ENCODE results near the gene MCCC1. TPM values are rescaled to one million over a fixed set of nuclear protein-coding genes. Genes with fewer than 3 reads are reported as not detected.

Gene MCCC1
- total RNA-seq, 1 donor from 2014 or later, result 32.2 TPM

- H3K36me3 Mint-ChIP-seq (ENCODE audit: insufficient read depth), result peaks cover 2% of the 10 kb centered on the region
- no peak overlapping the region for H3K4me3 Mint-ChIP-seq (ENCODE audit: low read depth)
- H3K27ac Mint-ChIP-seq, result peak overlapping the region; percentile 19
- H3K4me1 Mint-ChIP-seq (ENCODE audit: low read depth), result peaks cover 28% of the 10 kb centered on the region
- no peaks in the 10 kb centered on the region for H3K27me3 Mint-ChIP-seq
- no peaks in the 10 kb centered on the region for H3K9me3 Mint-ChIP-seq (ENCODE audit: low read depth)
- no peak for DNase-seq (ENCODE audit: low spot score, unreplicated experiment)
- no peak for TF ChIP-seq CTCF (IDR thresholded peaks at IDR 0.05; ENCODE audit: unreplicated experiment)
Measured at GRCh38 chr3:182969277-182969676, 130.0 kb downstream of the MCCC1 start.

GRCh38 chr3:182967218-182968204, 131.8 kb downstream of the MCCC1 start:
- DNase-seq (ENCODE audit: low spot score, unreplicated experiment), result no peak
- no peak for TF ChIP-seq CTCF (IDR thresholded peaks at IDR 0.05; ENCODE audit: unreplicated experiment)
- peaks cover 29% of the 10 kb centered on the region for H3K4me1 Mint-ChIP-seq (ENCODE audit: low read depth)
- no peak overlapping the region for H3K4me3 Mint-ChIP-seq (ENCODE audit: low read depth)
- no peak overlapping the region for H3K27ac Mint-ChIP-seq
- no peaks in the 10 kb centered on the region for H3K27me3 Mint-ChIP-seq
- H3K9me3 Mint-ChIP-seq (ENCODE audit: low read depth), result no peaks in the 10 kb centered on the region
- H3K36me3 Mint-ChIP-seq (ENCODE audit: insufficient read depth), result peaks cover 2% of the 10 kb centered on the region

- Mint-ChIP-seq H3K27ac (no peak overlapping the region), H3K9me3 (ENCODE audit: low read depth) (no peaks in the 10 kb centered on the region), H3K4me1 (ENCODE audit: low read depth) (peaks cover 18% of the 10 kb centered on the region), H3K36me3 (ENCODE audit: insufficient read depth) (peaks cover 2% of the 10 kb centered on the region), H3K27me3 (no peaks in the 10 kb centered on the region), H3K4me3 (ENCODE audit: low read depth) (no peak overlapping the region)
- DNase-seq (ENCODE audit: low spot score, unreplicated experiment), result no peak
- no peak for TF ChIP-seq CTCF (IDR thresholded peaks at IDR 0.05; ENCODE audit: unreplicated experiment)
Measured at GRCh38 chr3:182965861-182966366, 133.4 kb downstream of the MCCC1 start.

Other genes with a start within 250 kb of the MCCC1 start
- gene DCUN1D1, start 119.0 kb downstream of the MCCC1 start, total RNA-seq, result 64.6 and 66.1 TPM in 2 replicates
- gene LAMP3, start 63.2 kb upstream of the MCCC1 start, total RNA-seq, result 0.17 and 0.47 TPM in 2 replicates
- 26.7 and 28.4 TPM in 2 replicates for gene B3GNT5, start 153.8 kb upstream of the MCCC1 start, total RNA-seq

Measured in progenitor cell of endocrine pancreas (in vitro differentiated cells).